IMR-90 (cell line): ENCODE results near the gene ZDHHC14. TPM values are rescaled to one million over a fixed set of nuclear protein-coding genes. Genes with fewer than 3 reads are reported as not detected.

ENCODE experiments used
- ATAC-seq: fragments of 200-7000 bp; cut with Tn5 transposase; 2 replicates; pipeline ENCODE4 v1.9.1; 2020; ENCODE audit warnings: low read depth, mild to moderate bottlenecking, moderate library complexity
- BruUV-seq: library from RNA; stranded (reverse); fragments of 400-500 nt; replicated peaks from 2 replicates; lab custom pipeline; 2021; lab: Mats Ljungman, UMichigan
- CTCF ChIA-PET: fragments of 300-600 bp; formaldehyde crosslinking; extraction: SDS; loops from one replicate; lab custom pipeline; 2021; ENCODE audit warnings: antibody characterized with exemption; lab: Yijun Ruan, JAX
- POLR2A ChIA-PET: fragments of 300-600 bp; sonication (Branson Sonifier 250); formaldehyde crosslinking; loops from one replicate; lab custom pipeline; 2022; ENCODE audit warnings: antibody characterized with exemption; ENCODE audit not compliant: unreplicated experiment; lab: Charles Lee
- DNase-seq: peaks from one replicate; pipeline ENCODE4 v3.0.0; 2013
- H2AFZ ChIP-seq: replicated peaks from 2 replicates; pipeline ENCODE3; 2013; ENCODE audit warnings: low read length, mild to moderate bottlenecking; ENCODE audit not compliant: poor library complexity
- H2AK5ac ChIP-seq: 2 replicates; pipeline ENCODE4 v1.6.1; 2013; ENCODE audit warnings: low read depth, low read length, inconsistent platforms
- H2AK9ac ChIP-seq: replicated peaks from 2 replicates; pipeline ENCODE3; 2013; ENCODE audit warnings: mild to moderate bottlenecking, low read depth, low read length, moderate library complexity; ENCODE audit not compliant: poor library complexity
- H2BK120ac ChIP-seq: 2 replicates; pipeline ENCODE4 v1.6.1; 2013; ENCODE audit warnings: low read depth, low read length, inconsistent platforms
- H2BK15ac ChIP-seq: 3 replicates; pipeline ENCODE4 v1.6.1; 2013; ENCODE audit warnings: low read depth, low read length, inconsistent platforms
- H2BK20ac ChIP-seq: 2 replicates; pipeline ENCODE4 v1.6.1; 2013; ENCODE audit warnings: low read depth, mild to moderate bottlenecking, inconsistent platforms, low read length, moderate library complexity
- H2BK5ac ChIP-seq: 2 replicates; pipeline ENCODE4 v1.6.1; 2013; ENCODE audit warnings: mild to moderate bottlenecking, low read depth, low read length, inconsistent platforms; ENCODE audit not compliant: poor library complexity, severe bottlenecking
- H3K14ac ChIP-seq: replicated peaks from 2 replicates; pipeline ENCODE4 v1.6.1; 2013; ENCODE audit warnings: low read depth, low read length, inconsistent platforms
- H3K18ac ChIP-seq: 2 replicates; pipeline ENCODE4 v1.6.1; 2013; ENCODE audit warnings: low read depth, low read length, control low read depth
- H3K23ac ChIP-seq: 2 replicates; pipeline ENCODE4 v1.6.1; 2013; ENCODE audit warnings: low read depth, low read length, inconsistent platforms
- H3K27ac ChIP-seq: 2 replicates; pipeline ENCODE4 v1.5.1; 2013; ENCODE audit warnings: mild to moderate bottlenecking, control low read depth, low read length; ENCODE audit not compliant: insufficient read depth
- H3K27me3 ChIP-seq: 2 replicates; pipeline ENCODE4 v1.6.1; 2013; ENCODE audit warnings: low read length; ENCODE audit not compliant: control insufficient read depth, insufficient read depth
- H3K36me3 ChIP-seq: 2 replicates; pipeline ENCODE4 v1.6.1; 2013; ENCODE audit warnings: low read length, mixed read lengths; ENCODE audit not compliant: control insufficient read depth, insufficient read depth
- H3K4ac ChIP-seq: 2 replicates; pipeline ENCODE4 v1.6.1; 2013; ENCODE audit warnings: low read depth, low read length, inconsistent platforms
- H3K4me1 ChIP-seq: 2 replicates; pipeline ENCODE4 v1.6.1; 2013; ENCODE audit warnings: low read length, mixed read lengths; ENCODE audit not compliant: control insufficient read depth, insufficient read depth
- H3K4me2 ChIP-seq: 2 replicates; pipeline ENCODE4 v1.6.1; 2013; ENCODE audit warnings: low read depth, mild to moderate bottlenecking, control low read depth, low read length, moderate library complexity
- H3K4me3 ChIP-seq: 2 replicates; pipeline ENCODE4 v1.5.1; 2013; ENCODE audit warnings: low read depth, mild to moderate bottlenecking, control low read depth, low read length, moderate library complexity; ENCODE audit not compliant: insufficient read depth
- H3K56ac ChIP-seq: 2 replicates; pipeline ENCODE4 v1.6.1; 2013; ENCODE audit warnings: low read length, inconsistent platforms; ENCODE audit not compliant: insufficient read depth; ENCODE audit errors: extremely low read depth
- H3K79me1 ChIP-seq, 2 experiments: 2 replicates each; pipeline ENCODE4 v1.6.1; 2013; ENCODE audit warnings: low read length in 2 of 2, inconsistent platforms in 1 of 2, low read depth in 1 of 2
- H3K9ac ChIP-seq: 2 replicates; pipeline ENCODE4 v1.6.1; 2013; ENCODE audit warnings: low read depth, low read length, control low read depth
- H3K9me1 ChIP-seq: 2 replicates; pipeline ENCODE4 v1.6.1; 2013; ENCODE audit warnings: low read length, inconsistent platforms; ENCODE audit not compliant: insufficient read depth
- H3K9me3 ChIP-seq: 2 replicates; pipeline ENCODE4 v1.6.1; 2013; ENCODE audit warnings: low read length; ENCODE audit not compliant: control insufficient read depth, insufficient read depth
- H4K20me1 ChIP-seq: 2 replicates; pipeline ENCODE4 v1.6.1; 2013; ENCODE audit warnings: low read length, inconsistent platforms; ENCODE audit not compliant: insufficient read depth
- H4K5ac ChIP-seq: 2 replicates; pipeline ENCODE4 v1.6.1; 2013; ENCODE audit warnings: mild to moderate bottlenecking, low read depth, low read length, control low read depth
- H4K8ac ChIP-seq, 2 experiments: 2 replicates each; pipeline ENCODE4 v1.6.1; 2013; ENCODE audit warnings: low read depth in 2 of 2, low read length in 2 of 2, control low read depth in 1 of 2, inconsistent platforms in 1 of 2
- H4K91ac ChIP-seq: 2 replicates; pipeline ENCODE4 v1.6.1; 2013; ENCODE audit warnings: low read depth, low read length, inconsistent platforms; ENCODE audit not compliant: insufficient read depth
- BHLHE40 ChIP-seq: fragments of 150-350 bp; IDR thresholded peaks from 2 replicates; pipeline ENCODE4 v1.6.1; 2016; ENCODE audit warnings: mild to moderate bottlenecking, low read depth, low read length
- CHD1 ChIP-seq: IDR thresholded peaks from 2 replicates; pipeline ENCODE4 v1.6.1; 2012; ENCODE audit warnings: low read depth, low read length, improper control_type of control experiment
- MAZ ChIP-seq: IDR thresholded peaks from 2 replicates; pipeline ENCODE4 v1.6.1; 2012; ENCODE audit warnings: low read depth, mild to moderate bottlenecking, low read length, improper control_type of control experiment, moderate library complexity, borderline replicate concordance
- RAD21 ChIP-seq: IDR thresholded peaks from 2 replicates; pipeline ENCODE4 v1.6.1; 2012; ENCODE audit warnings: low read length, improper control_type of control experiment
- SMC3 ChIP-seq: fragments of 150-350 bp; IDR thresholded peaks from 2 replicates; pipeline ENCODE4 v1.6.1; 2016; ENCODE audit warnings: low read depth, mild to moderate bottlenecking, antibody characterized with exemption, low read length, moderate library complexity
- WGBS, 2 experiments: methylation state at CpG; one replicate each; pipeline versions ENCODE4 v1.1.5 to v1.1.7; 2013; ENCODE audit warnings: missing lambda C conversion rate in 2 of 2; ENCODE audit not compliant: insufficient read length in 1 of 2; ENCODE audit errors: extremely low coverage in 2 of 2; 5-methylcytosine and 5-hydroxymethylcytosine counted together
- dilution Hi-C: fragments of 300-500 bp; cut with HindIII; formaldehyde crosslinking; loops from one replicate; pipeline ENCODE4 v1.14.3; 2018; ENCODE audit warnings: low sequenced_read_pairs; ENCODE audit not compliant: unreplicated experiment
- in situ Hi-C: fragments of 300-500 bp; cut with MboI; formaldehyde crosslinking; loops from 3 replicates; pipeline ENCODE4 v1.14.3; 2019; ENCODE audit warnings: low sequenced_read_pairs, inconsistent platforms, mixed read lengths
- intact Hi-C: fragments of 100-400 bp; cut with micrococcal nuclease; formaldehyde crosslinking; loops from 2 replicates; pipeline ENCODE4 v1.10.0; 2022
- polyA plus RNA-seq, 3 experiments: library from polyadenylated mRNA; depleted of rRNA; stranded (reverse); fragments of >200 nt; gene quantifications; 2 replicates each; pipeline ENCODE4 v1.2.3, GENCODE V29; 2012; ENCODE audit warnings: low replicate concordance in 1 of 3
- total RNA-seq: library from RNA; depleted of rRNA; stranded (reverse); fragments of >200 nt; gene quantifications from 2 replicates; pipeline ENCODE4 v1.2.3, GENCODE V29; 2012
- TF ChIP-seq, protein P1 (sequence below): conservative IDR thresholded peaks from 2 replicates; pipeline ENCODE4 v1.5.1; 2012; ENCODE audit warnings: mild to moderate bottlenecking, low read depth, low read length, improper control_type of control experiment
- TF ChIP-seq, protein P2 (sequence below): fragments of 150-350 bp; IDR thresholded peaks from 2 replicates; pipeline ENCODE4 v1.6.1; 2016; ENCODE audit warnings: low read depth, mild to moderate bottlenecking, low read length, moderate library complexity, borderline replicate concordance

ZDHHC14 gene
- total and polyA plus RNA-seq, 2 of the 4 experiments (the other 2 are of a cell fraction), result 0.90 to 2.0 TPM

DNA sequence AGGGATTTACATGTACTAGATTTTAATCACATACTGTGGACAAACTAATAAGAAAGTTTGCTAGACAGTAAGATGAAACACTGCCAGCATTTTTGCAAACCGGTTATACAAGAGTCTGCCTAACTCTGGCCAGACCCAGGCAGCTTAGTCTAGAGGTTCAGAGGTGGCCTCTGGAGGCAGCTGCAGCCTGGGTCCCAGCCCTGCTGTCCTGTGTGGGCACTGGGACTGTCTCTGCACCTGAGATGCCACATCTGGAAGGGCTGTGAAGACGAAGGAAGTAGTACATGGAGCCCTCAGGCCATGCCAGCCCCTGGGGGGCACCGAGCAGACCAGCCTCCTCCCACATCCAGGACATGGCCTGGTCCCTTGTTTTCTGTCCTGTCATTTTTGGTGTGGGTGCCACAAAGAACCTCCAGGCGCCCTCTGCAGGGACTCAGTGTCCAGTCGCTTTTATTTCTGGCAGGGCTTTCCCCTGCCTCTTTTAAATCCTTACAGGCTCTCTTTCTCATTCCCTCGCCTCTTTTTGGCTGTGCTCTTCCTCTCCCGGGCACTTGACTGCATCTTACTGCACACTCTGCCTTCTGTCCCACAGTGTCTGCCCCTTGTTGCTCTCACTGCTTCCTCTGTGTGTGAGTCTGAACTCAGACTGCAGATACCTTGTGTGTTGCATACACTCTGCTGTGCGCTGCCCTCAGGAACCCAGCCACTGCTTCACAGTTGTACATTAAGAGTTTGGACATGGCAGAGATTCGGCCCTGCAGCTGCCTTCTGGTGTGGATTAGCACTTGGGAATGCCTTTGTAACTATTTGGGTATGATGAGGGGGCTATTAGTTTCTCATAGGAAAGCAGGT, 216.7 kb downstream of the ZDHHC14 start:
- TF ChIP-seq, protein P1, sequence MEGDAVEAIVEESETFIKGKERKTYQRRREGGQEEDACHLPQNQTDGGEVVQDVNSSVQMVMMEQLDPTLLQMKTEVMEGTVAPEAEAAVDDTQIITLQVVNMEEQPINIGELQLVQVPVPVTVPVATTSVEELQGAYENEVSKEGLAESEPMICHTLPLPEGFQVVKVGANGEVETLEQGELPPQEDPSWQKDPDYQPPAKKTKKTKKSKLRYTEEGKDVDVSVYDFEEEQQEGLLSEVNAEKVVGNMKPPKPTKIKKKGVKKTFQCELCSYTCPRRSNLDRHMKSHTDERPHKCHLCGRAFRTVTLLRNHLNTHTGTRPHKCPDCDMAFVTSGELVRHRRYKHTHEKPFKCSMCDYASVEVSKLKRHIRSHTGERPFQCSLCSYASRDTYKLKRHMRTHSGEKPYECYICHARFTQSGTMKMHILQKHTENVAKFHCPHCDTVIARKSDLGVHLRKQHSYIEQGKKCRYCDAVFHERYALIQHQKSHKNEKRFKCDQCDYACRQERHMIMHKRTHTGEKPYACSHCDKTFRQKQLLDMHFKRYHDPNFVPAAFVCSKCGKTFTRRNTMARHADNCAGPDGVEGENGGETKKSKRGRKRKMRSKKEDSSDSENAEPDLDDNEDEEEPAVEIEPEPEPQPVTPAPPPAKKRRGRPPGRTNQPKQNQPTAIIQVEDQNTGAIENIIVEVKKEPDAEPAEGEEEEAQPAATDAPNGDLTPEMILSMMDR, result peak; percentile 53
- no peak for TF ChIP-seq CHD1
- TF ChIP-seq MAZ, result no peak
- peak; percentile 43 for TF ChIP-seq SMC3
- peak; percentile 59 for TF ChIP-seq RAD21
- TF ChIP-seq BHLHE40, result no peak
- TF ChIP-seq, protein P2, sequence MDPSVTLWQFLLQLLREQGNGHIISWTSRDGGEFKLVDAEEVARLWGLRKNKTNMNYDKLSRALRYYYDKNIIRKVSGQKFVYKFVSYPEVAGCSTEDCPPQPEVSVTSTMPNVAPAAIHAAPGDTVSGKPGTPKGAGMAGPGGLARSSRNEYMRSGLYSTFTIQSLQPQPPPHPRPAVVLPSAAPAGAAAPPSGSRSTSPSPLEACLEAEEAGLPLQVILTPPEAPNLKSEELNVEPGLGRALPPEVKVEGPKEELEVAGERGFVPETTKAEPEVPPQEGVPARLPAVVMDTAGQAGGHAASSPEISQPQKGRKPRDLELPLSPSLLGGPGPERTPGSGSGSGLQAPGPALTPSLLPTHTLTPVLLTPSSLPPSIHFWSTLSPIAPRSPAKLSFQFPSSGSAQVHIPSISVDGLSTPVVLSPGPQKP, result no peak
- peak overlapping the region; percentile 52 for H3K4ac ChIP-seq
- no peaks in the 10 kb centered on the region for H3K79me1 ChIP-seq
- peak overlapping the region; percentile 62; the same call in 1 of the 2 replicates for H2BK120ac ChIP-seq
- in situ Hi-C loops, result no loop called here
- peak overlapping the region; percentile 81; the same call in 1 of the 2 replicates for H3K27ac ChIP-seq
- peak overlapping the region in 1 of 2 experiments; percentile 41; a peak in 1 of 4 replicates for H4K8ac ChIP-seq
- no TSS peak for BruUV-seq
- peak overlapping the region; percentile 24; the same call in 1 of the 2 replicates for H3K14ac ChIP-seq
- peak overlapping the region; percentile 26; the same call in 1 of the 2 replicates for H3K18ac ChIP-seq
- ChIA-PET CTCF (interaction anchor here (1.0 to 1.3 kb wide), 2 partner anchors 15 to 28 kb away, joined by 4 to 6 read pairs; no protein-coding TSS in a partner anchor), POLR2A (no interaction called here)
- no peak overlapping the region for H3K4me3 ChIP-seq
- WGBS, 2 experiments, result 40% methylated on average over 5 of the region's 9 CpGs; no CpG with 5 or more reads in 1 of the 2 experiments
- peak; percentile 74 for ATAC-seq
- H3K36me3 ChIP-seq, result no peaks in the 10 kb centered on the region
- H2AK9ac ChIP-seq, result peak overlapping the region; percentile 42
- H3K27me3 ChIP-seq, result no peaks in the 10 kb centered on the region
- H3K9me1 ChIP-seq, result no peaks in the 10 kb centered on the region
- H3K23ac ChIP-seq, result peak overlapping the region; percentile 41; the same call in 1 of the 2 replicates
- peak overlapping the region; percentile 38; the same call in 1 of the 2 replicates for H4K91ac ChIP-seq
- H3K4me1 ChIP-seq, result peaks cover 12% of the 10 kb centered on the region
- H2AK5ac ChIP-seq, result peak overlapping the region; percentile 80
- no peak overlapping the region; the same call in 2 of the 3 replicates for H2BK15ac ChIP-seq
- no peak overlapping the region for H3K56ac ChIP-seq
- no peaks in the 10 kb centered on the region for H4K20me1 ChIP-seq
- DNase-seq, result no peak
- no peak overlapping the region for H2BK5ac ChIP-seq
- dilution Hi-C loops, result no loop called here
- peak overlapping the region; percentile 14; the same call in 1 of the 2 replicates for H3K9ac ChIP-seq
- H2AFZ ChIP-seq, result peak overlapping the region; percentile 79
- H2BK20ac ChIP-seq, result peak overlapping the region; percentile 35
- H3K9me3 ChIP-seq, result no peaks in the 10 kb centered on the region
- intact Hi-C loops, result loop anchor here (1.0 to 5.0 kb wide), 4 partner anchors 85 to 283 kb away; partner anchors contain the start of gene TMEM242
- no peak overlapping the region for H4K5ac ChIP-seq
- H3K4me2 ChIP-seq, result peak overlapping the region; percentile 71
